ENCODE measurements around the gene GLRA3.

The GLRA3 gene

DNA sequence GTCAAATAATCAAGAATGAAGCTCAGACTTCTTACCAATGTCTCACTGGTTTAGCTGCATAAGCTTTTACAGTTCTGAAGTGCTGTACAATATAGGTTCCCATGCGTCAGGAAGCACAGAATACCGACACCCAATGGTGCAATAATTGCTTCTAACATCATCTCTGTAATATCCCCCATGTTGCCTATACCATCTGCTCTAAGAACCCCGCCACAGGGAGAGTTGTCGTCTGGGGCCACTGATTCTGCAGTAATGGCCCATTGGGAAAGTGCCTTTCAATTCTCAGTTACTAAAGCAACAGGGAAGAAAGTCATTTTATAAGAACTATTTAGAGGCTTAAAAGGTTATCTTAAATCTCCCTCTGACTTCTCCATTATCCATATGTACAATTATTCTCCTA is 94.9 kb downstream of the GLRA3 start:
- TF ChIP-seq, protein P1, sequence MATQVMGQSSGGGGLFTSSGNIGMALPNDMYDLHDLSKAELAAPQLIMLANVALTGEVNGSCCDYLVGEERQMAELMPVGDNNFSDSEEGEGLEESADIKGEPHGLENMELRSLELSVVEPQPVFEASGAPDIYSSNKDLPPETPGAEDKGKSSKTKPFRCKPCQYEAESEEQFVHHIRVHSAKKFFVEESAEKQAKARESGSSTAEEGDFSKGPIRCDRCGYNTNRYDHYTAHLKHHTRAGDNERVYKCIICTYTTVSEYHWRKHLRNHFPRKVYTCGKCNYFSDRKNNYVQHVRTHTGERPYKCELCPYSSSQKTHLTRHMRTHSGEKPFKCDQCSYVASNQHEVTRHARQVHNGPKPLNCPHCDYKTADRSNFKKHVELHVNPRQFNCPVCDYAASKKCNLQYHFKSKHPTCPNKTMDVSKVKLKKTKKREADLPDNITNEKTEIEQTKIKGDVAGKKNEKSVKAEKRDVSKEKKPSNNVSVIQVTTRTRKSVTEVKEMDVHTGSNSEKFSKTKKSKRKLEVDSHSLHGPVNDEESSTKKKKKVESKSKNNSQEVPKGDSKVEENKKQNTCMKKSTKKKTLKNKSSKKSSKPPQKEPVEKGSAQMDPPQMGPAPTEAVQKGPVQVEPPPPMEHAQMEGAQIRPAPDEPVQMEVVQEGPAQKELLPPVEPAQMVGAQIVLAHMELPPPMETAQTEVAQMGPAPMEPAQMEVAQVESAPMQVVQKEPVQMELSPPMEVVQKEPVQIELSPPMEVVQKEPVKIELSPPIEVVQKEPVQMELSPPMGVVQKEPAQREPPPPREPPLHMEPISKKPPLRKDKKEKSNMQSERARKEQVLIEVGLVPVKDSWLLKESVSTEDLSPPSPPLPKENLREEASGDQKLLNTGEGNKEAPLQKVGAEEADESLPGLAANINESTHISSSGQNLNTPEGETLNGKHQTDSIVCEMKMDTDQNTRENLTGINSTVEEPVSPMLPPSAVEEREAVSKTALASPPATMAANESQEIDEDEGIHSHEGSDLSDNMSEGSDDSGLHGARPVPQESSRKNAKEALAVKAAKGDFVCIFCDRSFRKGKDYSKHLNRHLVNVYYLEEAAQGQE (IDR thresholded peaks at IDR 0.05; ENCODE audit: insufficient read depth in 1 of 2, low read depth in 2 of 2, low read length in 2 of 2): no peak
- no peak for TF ChIP-seq POLR2AphosphoS5 (IDR thresholded peaks at IDR 0.05; ENCODE audit: low read depth, low read length)
- no peak for TF ChIP-seq TAF1 (IDR thresholded peaks at IDR 0.05; ENCODE audit: borderline replicate concordance, insufficient read depth, low read length)
- TF ChIP-seq FOXP2 (optimal IDR thresholded peaks at IDR 0.05; ENCODE audit: borderline replicate concordance, extremely low read depth, extremely low read length, insufficient read depth): no peak
- TF ChIP-seq SIN3A (IDR thresholded peaks at IDR 0.05; ENCODE audit: borderline replicate concordance, insufficient read depth, low read length): no peak

GRCh38 chr4:174717828-174718227 is 111.2 kb downstream of the GLRA3 start:
- TF ChIP-seq SIN3A (IDR thresholded peaks at IDR 0.05; ENCODE audit: borderline replicate concordance, insufficient read depth, low read length) (no peak), POLR2AphosphoS5 (IDR thresholded peaks at IDR 0.05; ENCODE audit: low read depth, low read length) (no peak), FOXP2 (optimal IDR thresholded peaks at IDR 0.05; ENCODE audit: borderline replicate concordance, extremely low read depth, extremely low read length, insufficient read depth) (no peak), TAF1 (IDR thresholded peaks at IDR 0.05; ENCODE audit: borderline replicate concordance, insufficient read depth, low read length) (no peak)
- TF ChIP-seq, protein P1 (IDR thresholded peaks at IDR 0.05; ENCODE audit: insufficient read depth in 1 of 2, low read depth in 2 of 2, low read length in 2 of 2): no peak

DNA sequence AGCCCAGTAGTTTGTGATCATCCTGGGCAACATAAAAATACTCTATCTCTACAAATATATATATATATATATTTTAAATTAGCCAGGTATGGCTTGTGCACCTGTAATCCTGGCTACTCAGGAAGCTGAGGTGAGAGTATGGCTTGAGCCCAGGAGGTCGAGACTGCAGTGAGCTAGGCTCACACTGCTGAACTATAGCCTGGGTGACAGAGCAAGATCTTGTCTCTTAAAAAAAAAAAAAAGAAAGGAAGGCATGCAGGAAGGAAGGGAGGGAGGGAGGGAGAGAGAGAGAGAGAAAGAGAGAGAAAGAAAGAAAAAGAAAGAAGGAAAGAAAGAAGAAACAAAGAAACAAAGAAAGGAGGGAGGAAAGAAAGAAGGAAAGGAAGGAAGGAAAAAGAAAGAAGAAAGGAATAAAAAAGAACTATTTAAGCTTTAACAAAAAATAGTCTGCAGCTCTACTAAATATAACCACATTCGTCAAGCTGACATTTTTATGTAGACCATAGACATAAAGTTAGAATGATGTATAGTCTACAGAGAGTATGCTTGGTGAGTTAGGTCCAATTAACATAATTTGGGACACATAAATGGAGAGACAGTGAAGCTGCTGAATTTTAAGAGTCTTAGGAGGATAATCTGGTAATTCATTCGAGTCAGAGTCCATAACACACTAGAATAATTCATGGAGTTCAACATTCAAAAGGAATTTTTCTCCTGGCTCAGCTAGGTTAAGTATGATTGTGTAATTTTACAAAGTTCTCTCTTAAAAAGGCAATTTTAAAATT is 111.9 kb downstream of the GLRA3 start:
- no peak for TF ChIP-seq SIN3A (IDR thresholded peaks at IDR 0.05; ENCODE audit: borderline replicate concordance, insufficient read depth, low read length)
- TF ChIP-seq POLR2AphosphoS5 (IDR thresholded peaks at IDR 0.05; ENCODE audit: low read depth, low read length): no peak
- no peak for TF ChIP-seq TAF1 (IDR thresholded peaks at IDR 0.05; ENCODE audit: borderline replicate concordance, insufficient read depth, low read length)

DNA sequence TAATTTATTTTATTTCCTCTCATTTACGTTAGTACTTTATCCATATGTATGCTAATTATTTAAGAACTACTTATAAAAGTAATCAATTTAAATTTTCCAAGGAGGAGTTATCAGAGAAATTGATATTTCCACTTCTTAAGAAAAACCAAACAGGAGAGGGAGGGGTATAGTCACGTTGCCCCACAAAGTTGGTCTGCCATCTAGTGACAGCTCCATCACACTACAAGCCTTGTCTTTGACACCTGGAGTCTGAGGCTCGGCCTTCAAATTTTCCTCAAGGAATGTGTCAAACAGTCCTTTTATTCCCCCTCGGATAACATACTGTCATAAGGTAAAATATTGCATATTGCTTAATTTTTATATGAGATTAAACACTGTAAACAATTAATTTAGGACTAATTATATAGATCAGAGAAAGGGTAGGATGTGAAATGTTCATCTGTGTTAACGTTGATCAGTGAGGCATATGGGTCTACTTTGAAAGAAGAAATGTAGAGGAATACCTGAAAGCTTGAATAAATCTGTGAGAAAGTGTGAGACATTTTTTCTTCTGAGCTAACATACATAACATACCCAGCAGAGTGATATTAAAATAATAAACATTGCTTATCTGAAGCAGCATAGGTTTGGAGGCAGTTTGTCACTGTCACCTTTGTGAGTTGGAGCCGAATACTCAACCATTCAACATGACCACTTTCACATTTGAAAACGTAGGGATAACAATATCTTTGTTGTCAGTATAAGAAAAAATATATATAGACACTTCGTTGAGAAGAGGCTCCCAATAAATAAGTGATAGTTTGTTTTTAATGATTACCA is 114.4 kb downstream of the GLRA3 start:
- TF ChIP-seq POLR2AphosphoS5 (IDR thresholded peaks at IDR 0.05; ENCODE audit: low read depth, low read length) (no peak), FOXP2 (optimal IDR thresholded peaks at IDR 0.05; ENCODE audit: borderline replicate concordance, extremely low read depth, extremely low read length, insufficient read depth) (no peak), SIN3A (IDR thresholded peaks at IDR 0.05; ENCODE audit: borderline replicate concordance, insufficient read depth, low read length) (no peak), TAF1 (IDR thresholded peaks at IDR 0.05; ENCODE audit: borderline replicate concordance, insufficient read depth, low read length) (no peak)
- TF ChIP-seq, protein P1 (IDR thresholded peaks at IDR 0.05; ENCODE audit: insufficient read depth in 1 of 2, low read depth in 2 of 2, low read length in 2 of 2): no peak

GRCh38 chr4:174713821-174714220 is 115.2 kb downstream of the GLRA3 start:
- no peak for TF ChIP-seq POLR2AphosphoS5 (IDR thresholded peaks at IDR 0.05; ENCODE audit: low read depth, low read length)
- no peak for TF ChIP-seq TAF1 (IDR thresholded peaks at IDR 0.05; ENCODE audit: borderline replicate concordance, insufficient read depth, low read length)
- TF ChIP-seq FOXP2 (optimal IDR thresholded peaks at IDR 0.05; ENCODE audit: borderline replicate concordance, extremely low read depth, extremely low read length, insufficient read depth): no peak
- no peak for TF ChIP-seq SIN3A (IDR thresholded peaks at IDR 0.05; ENCODE audit: borderline replicate concordance, insufficient read depth, low read length)
- TF ChIP-seq, protein P1 (IDR thresholded peaks at IDR 0.05; ENCODE audit: insufficient read depth in 1 of 2, low read depth in 2 of 2, low read length in 2 of 2): no peak

Measured in PFSK-1 (cell line).